NOMO-1 treated with DMSO at 0.1 percent for 48 hours (cell line): ENCODE measurements around the gene FEZF2.

Experiments used
- DNase-seq: peaks from one replicate; lab custom pipeline; 2025; ENCODE audit not compliant: unreplicated experiment; lab: John Stamatoyannopoulos, UW

The FEZF2 gene

DNA sequence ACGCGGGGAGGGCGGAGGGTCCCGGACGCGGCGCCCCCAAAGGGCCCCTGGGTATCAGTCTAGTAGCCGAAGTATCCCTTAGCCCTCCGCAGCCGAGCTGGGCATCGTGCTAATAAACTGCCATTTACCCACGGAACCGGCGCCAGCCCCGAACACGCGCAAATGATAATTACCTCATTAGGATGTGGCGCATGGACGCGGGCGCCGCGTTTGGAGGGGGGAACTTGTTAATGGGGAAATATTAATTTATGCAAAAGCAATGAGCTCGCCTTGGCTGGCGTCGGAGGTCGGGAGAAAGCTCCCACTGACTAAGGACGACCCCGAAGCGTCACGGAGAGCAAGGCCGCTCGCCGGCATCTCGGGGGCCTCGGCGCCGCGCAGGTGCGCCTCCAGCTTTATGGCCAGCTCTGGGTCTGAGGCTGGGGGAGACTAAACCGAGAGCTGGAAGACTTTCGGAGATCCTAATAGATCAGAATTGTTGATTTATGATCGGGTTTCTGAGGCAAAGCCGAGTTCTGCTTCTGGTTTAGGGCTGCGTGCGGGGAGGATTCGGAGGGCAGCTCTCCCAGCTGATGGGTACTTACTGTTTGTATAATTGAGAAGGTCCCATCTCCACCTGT lies 474 bp upstream of the FEZF2 start:
- DNase-seq: no peak

- DNase-seq: no peak
Observed at GRCh38 chr3:62372621-62373041, 719 bp downstream of the FEZF2 start.

- no peak for DNase-seq
Observed at GRCh38 chr3:62371720-62372591, 1.4 kb downstream of the FEZF2 start.

- DNase-seq: no peak
Observed at GRCh38 chr3:62370858-62371719, 2.3 kb downstream of the FEZF2 start.

GRCh38 chr3:62370112-62370857 lies 3.1 kb downstream of the FEZF2 start:
- DNase-seq: no peak

GRCh38 chr3:62369476-62369743 lies 3.9 kb downstream of the FEZF2 start:
- DNase-seq: no peak

- DNase-seq: no peak
Observed at GRCh38 chr3:62368705-62369475, 4.5 kb downstream of the FEZF2 start.

DNA sequence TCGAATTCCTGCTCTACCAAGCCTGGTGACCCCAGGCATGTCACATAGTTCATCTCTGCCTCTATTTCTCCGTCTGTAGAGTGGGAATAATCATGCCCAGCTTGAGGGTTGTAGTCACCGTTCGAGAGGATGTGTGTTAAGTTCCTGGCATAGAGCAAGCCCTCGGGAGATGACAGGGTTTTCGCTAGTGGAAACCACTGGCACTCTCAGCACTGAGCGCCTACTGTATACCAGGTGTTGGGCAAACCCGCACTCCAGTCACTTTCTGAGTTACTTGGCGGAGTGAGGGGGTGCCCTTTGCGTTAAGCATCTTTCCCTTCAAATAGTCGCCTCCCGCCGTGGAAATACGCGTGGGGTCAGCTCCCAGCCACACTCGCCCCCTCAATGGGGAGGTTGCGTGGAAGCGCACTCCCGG lies 5.1 kb downstream of the FEZF2 start:
- no peak for DNase-seq

- no peak for DNase-seq
Observed at GRCh38 chr3:62367763-62368195, 5.6 kb downstream of the FEZF2 start.

GRCh38 chr3:62366126-62366484 lies 7.2 kb downstream of the FEZF2 start:
- no peak for DNase-seq

- DNase-seq: no peak
Observed at GRCh38 chr3:62365391-62366125, 7.8 kb downstream of the FEZF2 start.

DNA sequence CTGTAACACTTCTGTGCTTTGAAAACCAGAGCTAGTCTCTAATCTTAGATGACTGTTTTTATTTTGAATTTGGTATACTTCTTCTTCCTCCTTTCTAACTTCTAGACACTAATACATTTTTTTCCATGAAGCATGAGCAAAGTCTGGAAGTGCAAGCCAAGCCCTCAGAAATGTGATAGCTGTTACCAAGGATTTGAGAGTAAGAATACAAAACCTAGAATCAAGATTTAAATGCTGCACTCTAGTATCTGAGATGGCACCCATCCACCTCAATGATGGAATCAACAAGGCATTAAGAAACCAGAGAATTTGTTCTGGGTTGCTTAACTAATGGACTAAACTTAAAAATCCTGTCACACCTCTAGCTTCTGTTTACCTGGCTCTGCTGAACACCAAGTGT lies 9.2 kb downstream of the FEZF2 start:
- no peak for DNase-seq

GRCh38 chr3:62363275-62363674 lies 10.1 kb downstream of the FEZF2 start:
- DNase-seq: no peak

DNA sequence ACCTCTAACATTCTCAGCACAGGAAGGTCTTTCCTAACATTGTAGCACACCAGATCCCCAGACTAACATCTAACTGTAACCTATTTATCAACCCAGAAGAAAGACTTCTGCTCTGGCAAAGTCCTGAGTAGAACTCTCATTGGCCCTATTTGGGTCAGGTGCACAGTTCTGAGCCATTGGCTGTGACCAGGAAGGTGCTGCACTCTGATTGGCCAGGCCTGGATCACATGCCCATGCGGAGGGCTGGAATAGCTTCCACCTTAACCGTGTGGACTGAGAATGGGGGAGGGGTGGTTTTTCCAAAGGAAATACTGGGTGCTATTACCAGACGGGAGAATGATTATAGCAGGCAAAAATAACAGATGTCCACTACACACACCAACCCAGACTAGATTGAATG lies 11.5 kb downstream of the FEZF2 start:
- no peak for DNase-seq

DNA sequence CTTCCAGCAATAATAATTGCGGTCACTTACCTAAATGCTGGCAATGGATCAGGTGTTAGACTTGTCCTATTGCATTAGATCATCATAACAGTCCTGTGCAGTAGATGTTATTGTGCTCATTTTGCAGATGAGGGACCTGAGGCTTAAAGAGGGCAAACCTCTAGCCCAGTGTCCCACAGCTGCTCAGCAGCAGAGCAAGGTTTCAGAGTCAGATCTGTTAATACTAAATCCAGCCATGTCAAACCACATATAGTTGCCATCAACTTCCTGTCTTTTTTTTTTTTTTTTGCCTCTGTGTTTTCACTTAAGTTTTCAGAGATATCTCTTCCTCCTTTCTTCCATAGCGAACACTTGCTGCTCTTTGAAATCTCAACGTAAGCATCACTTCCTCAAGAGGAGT lies 12.1 kb downstream of the FEZF2 start:
- no peak for DNase-seq

- DNase-seq: no peak
Observed at GRCh38 chr3:62359531-62359930, 13.8 kb downstream of the FEZF2 start.

GRCh38 chr3:62356356-62356755 lies 17.0 kb downstream of the FEZF2 start:
- no peak for DNase-seq

- no peak for DNase-seq
Observed at GRCh38 chr3:62355703-62356102, 17.6 kb downstream of the FEZF2 start.

DNA sequence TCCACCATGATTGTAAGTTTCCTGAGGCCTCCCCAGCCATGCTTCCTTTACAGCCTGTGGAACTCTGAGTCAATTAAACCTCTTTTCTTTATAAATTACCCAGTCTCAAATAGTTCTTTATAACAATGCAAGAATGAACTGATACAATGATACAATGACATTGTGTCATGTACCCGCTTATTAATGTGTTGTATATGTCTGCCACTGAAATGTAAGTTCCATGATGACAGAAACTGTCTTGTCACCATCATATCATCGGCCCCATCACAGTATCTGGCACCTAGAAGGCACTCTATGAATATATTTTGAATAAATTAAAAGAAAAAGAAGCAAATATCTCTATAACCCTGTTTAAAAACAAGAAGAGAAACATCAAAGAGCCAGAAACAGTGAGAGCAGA lies 29.6 kb downstream of the FEZF2 start:
- no peak for DNase-seq

DNA sequence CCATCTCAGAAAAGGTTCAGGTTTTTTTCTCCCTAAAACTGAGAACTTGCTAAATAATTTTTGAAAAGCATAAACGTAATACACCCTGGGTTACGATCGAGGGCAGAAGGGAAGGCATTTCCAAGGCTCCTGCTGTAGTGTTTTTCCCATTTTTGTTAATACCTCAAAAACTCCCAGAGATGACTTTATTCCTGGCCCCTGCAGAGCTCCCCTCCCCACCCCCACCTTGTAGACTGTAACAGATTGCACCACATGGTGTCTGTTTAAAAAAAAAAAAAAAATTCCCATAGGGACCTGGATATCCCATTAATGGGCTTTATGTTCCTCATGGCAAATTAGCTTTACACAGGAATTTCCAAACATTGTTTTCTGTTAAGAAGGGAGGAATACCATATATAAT lies 38.2 kb downstream of the FEZF2 start:
- no peak for DNase-seq
